ENCODE measurements around the gene PCID2.

PCID2 gene

DNA sequence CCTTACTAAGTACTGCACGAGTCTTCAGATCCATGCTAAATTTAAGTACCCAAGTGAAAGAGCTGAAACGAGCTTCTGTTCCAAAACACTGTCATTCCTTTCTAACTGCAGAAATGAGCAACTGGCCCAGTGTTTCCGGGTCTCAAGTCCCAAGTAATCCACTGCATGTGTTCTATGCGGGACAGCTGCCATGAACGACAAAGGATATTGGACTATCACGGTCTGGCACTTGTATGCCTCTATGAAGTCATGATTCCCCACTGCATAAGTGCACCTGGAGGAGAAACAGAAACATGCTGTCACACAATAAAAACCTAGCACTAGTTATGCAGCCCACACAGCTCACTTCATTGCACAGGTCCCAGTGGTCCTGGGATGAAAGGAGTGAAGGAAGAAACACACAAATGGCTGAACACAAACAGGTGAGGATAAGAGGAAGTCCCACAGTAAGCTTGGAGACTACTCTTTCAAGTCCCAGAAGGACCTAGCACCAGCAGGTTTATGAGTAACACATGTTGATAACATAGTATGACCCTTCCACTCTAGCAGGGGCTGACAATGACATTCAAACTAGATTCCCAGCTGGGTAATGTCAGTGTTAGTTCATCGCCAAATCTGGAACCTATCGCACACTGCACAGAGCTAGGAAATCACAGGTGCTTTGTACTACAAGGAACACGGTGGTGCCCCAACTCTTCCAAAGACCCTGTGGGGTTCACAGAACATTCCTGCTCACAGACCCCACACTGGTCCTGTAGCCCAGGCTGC lies 11.3 kb downstream of the PCID2 start:
- no peak overlapping the region for H3K27ac ChIP-seq
- no peak for TF ChIP-seq ZFX (IDR thresholded peaks at IDR 0.05; ENCODE audit: borderline replicate concordance)

GRCh38 chr13:113195360-113195759 lies 13.1 kb downstream of the PCID2 start:
- no peak for TF ChIP-seq ZFX (IDR thresholded peaks at IDR 0.05; ENCODE audit: borderline replicate concordance)
- no peak for TF ChIP-seq CTCF (IDR thresholded peaks at IDR 0.05)

GRCh38 chr13:113192902-113193301 lies 15.6 kb downstream of the PCID2 start:
- H3K27ac ChIP-seq: no peak overlapping the region
- TF ChIP-seq ZFX (IDR thresholded peaks at IDR 0.05; ENCODE audit: borderline replicate concordance): no peak
- no peak for TF ChIP-seq CTCF (IDR thresholded peaks at IDR 0.05)

More at GRCh38 chr13:113195360-113195759, 13.1 kb downstream of the PCID2 start:
- no peak overlapping the region for H3K27ac ChIP-seq

DNA sequence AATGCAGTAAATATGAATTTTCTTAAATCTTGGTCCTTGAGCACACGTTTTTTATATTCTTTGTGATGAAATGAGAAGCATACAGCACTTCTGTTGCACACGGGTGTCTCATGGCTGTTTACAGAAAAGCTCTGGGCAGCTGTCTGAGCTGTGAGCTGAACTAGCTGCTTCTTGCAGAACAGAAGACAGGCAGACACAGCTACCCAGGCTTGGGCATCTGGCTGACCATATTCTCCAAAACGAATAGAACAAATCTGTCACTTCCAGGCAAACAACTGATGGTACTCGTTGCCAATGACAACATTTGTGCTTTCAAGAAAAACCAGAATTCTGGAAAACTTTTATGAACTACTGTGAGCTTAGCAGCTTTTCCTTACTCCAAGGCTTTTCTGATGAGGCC lies 16.2 kb downstream of the PCID2 start:
- no peak for TF ChIP-seq CTCF (IDR thresholded peaks at IDR 0.05)
- TF ChIP-seq ZFX (IDR thresholded peaks at IDR 0.05; ENCODE audit: borderline replicate concordance): no peak
- H3K27ac ChIP-seq: no peak overlapping the region

GRCh38 chr13:113190181-113190580 lies 18.3 kb downstream of the PCID2 start:
- H3K27ac ChIP-seq: no peak overlapping the region
- TF ChIP-seq ZFX (IDR thresholded peaks at IDR 0.05; ENCODE audit: borderline replicate concordance): no peak
- TF ChIP-seq CTCF (IDR thresholded peaks at IDR 0.05): no peak

GRCh38 chr13:113187883-113188665 lies 20.4 kb downstream of the PCID2 start:
- H3K27ac ChIP-seq: 0 out of 2 replicates have a peak overlapping the region, but pooled peaks have one; percentile 18
- TF ChIP-seq CTCF (IDR thresholded peaks at IDR 0.05): no peak
- no peak for TF ChIP-seq ZFX (IDR thresholded peaks at IDR 0.05; ENCODE audit: borderline replicate concordance)

DNA sequence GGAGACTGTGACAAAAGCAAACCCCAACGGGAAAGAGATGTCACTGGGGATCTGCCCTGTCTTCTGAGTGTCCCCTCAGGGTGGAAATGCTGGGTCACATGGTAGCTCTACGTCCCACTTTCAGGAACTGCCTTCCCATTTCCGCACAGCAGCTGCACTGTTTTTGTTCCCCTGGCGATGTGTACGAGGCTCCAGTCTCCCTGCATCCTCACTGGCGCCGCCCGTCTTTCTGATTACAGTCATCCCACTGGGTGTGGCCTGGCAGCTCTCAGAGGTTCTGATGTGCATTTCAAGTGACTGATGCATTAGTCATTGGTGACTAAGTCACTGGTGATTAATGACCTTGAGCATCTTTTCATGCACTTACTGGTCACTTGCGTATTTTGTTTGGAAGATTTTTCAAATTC lies 21.2 kb downstream of the PCID2 start:
- 0 out of 2 replicates have a peak overlapping the region, but pooled peaks have one; percentile 38 for H3K27ac ChIP-seq
- TF ChIP-seq ZFX (IDR thresholded peaks at IDR 0.05; ENCODE audit: borderline replicate concordance): no peak
- TF ChIP-seq CTCF (IDR thresholded peaks at IDR 0.05): no peak

Data from 22Rv1 (cell line).